Nephron progenitor cell (in vitro differentiated cells): ENCODE results near the gene KNDC1.
A peak's percentile ranks its signal among the peaks of the same experiment; 100 is the strongest.

Experiments
- DNase-seq: peaks from one replicate; pipeline ENCODE4 v3.0.0; 2021
- H3K27ac Mint-ChIP-seq: 2 replicates; pipeline ENCODE4 v1.8.0; 2021; ENCODE audit warnings: mild to moderate bottlenecking, moderate library complexity, mixed read lengths
- H3K27me3 Mint-ChIP-seq: 2 replicates; pipeline ENCODE4 v1.8.0; 2021; ENCODE audit warnings: mild to moderate bottlenecking, low read depth, mixed read lengths; ENCODE audit not compliant: poor library complexity
- H3K36me3 Mint-ChIP-seq: 2 replicates; pipeline ENCODE4 v1.8.0; 2021; ENCODE audit warnings: low read depth, mixed read lengths
- H3K4me1 Mint-ChIP-seq: 2 replicates; pipeline ENCODE4 v1.8.0; 2021; ENCODE audit warnings: mixed read lengths
- H3K4me3 Mint-ChIP-seq: 2 replicates; pipeline ENCODE4 v1.8.0; 2021; ENCODE audit warnings: mild to moderate bottlenecking, moderate library complexity, mixed read lengths
- H3K9me3 Mint-ChIP-seq: 2 replicates; pipeline ENCODE4 v1.8.0; 2021; ENCODE audit warnings: mild to moderate bottlenecking, moderate library complexity, mixed read lengths
- CTCF ChIP-seq: fragments of 200-600 bp; sonication (generic); IDR thresholded peaks from 2 replicates; pipeline ENCODE4 v1.5.0; 2021; ENCODE audit warnings: antibody characterized with exemption

The KNDC1 gene

GRCh38 chr10:133226251-133226808, 66.3 kb downstream of the KNDC1 start:
- Mint-ChIP-seq H3K9me3 (peaks cover 5% of the 10 kb centered on the region), H3K4me1 (peaks cover 65% of the 10 kb centered on the region), H3K36me3 (no peaks in the 10 kb centered on the region), H3K4me3 (peak overlapping the region; percentile 60), H3K27me3 (peaks cover 72% of the 10 kb centered on the region), H3K27ac (peak overlapping the region; percentile 93)
- TF ChIP-seq CTCF, result no peak
- no peak for DNase-seq

GRCh38 chr10:133227256-133227655, 67.2 kb downstream of the KNDC1 start:
- no peak for TF ChIP-seq CTCF
- peaks cover 73% of the 10 kb centered on the region for H3K27me3 Mint-ChIP-seq
- no peak overlapping the region for H3K4me3 Mint-ChIP-seq
- peaks cover 69% of the 10 kb centered on the region for H3K4me1 Mint-ChIP-seq
- no peak overlapping the region for H3K27ac Mint-ChIP-seq
- peaks cover 5% of the 10 kb centered on the region for H3K9me3 Mint-ChIP-seq
- no peak for DNase-seq
- no peaks in the 10 kb centered on the region for H3K36me3 Mint-ChIP-seq

- Mint-ChIP-seq H3K27ac (no peak overlapping the region), H3K9me3 (peaks cover 8% of the 10 kb centered on the region), H3K4me3 (peak overlapping the region; percentile 76), H3K27me3 (peaks cover 84% of the 10 kb centered on the region), H3K4me1 (peaks cover 65% of the 10 kb centered on the region), H3K36me3 (no peaks in the 10 kb centered on the region)
- no peak for DNase-seq
- TF ChIP-seq CTCF, result no peak
Observed at GRCh38 chr10:133229265-133230043, 69.4 kb downstream of the KNDC1 start.

DNA sequence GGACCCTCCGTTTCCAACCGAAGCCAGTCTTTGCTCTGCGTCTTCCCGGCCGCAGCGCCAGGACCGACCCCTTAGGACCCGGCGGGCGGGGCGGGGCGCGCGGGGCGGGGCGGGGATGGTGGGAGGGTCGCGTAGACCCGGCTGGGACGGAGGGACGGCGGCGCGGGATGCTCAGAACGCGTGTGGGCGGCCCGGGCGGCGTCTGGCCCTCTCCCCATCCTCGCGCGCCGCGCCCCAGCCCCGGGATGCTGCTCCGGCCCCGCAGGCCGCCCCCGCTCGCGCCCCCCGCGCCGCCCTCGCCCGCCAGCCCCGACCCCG, 70.0 kb downstream of the KNDC1 start, which contains the start of gene UTF1:
Gene UTF1, plus strand, starts transcription at position 174 of the 318 bp plus-strand sequence. Its CDS starts 72 bp downstream, at position 246.
- Mint-ChIP-seq H3K27me3 (peaks cover 87% of the 10 kb centered on the region), H3K27ac (no peak within 1 kb of the TSS), H3K4me3 (peak within 1 kb of the TSS; percentile 76), H3K36me3 (no peaks in the 10 kb centered on the region), H3K4me1 (peaks cover 59% of the 10 kb centered on the region), H3K9me3 (peaks cover 8% of the 10 kb centered on the region)
- peak; percentile 60 for DNase-seq
- no peak for TF ChIP-seq CTCF

GRCh38 chr10:133230387-133231195, 70.6 kb downstream of the KNDC1 start:
- no peaks in the 10 kb centered on the region for H3K36me3 Mint-ChIP-seq
- peaks cover 8% of the 10 kb centered on the region for H3K9me3 Mint-ChIP-seq
- peaks cover 53% of the 10 kb centered on the region for H3K4me1 Mint-ChIP-seq
- H3K27ac Mint-ChIP-seq, result no peak overlapping the region
- peak; percentile 58 for DNase-seq
- no peak overlapping the region for H3K4me3 Mint-ChIP-seq
- TF ChIP-seq CTCF, result no peak
- peaks cover 91% of the 10 kb centered on the region for H3K27me3 Mint-ChIP-seq
